GM12878 (cell line): Measurements from ENCODE around the gene TLE3. TPM values are rescaled to one million over a fixed set of nuclear protein-coding genes. Genes with fewer than 3 reads are reported as not detected.

Experiments used
- ATAC-seq: fragments of 200-7000 bp; cut with Tn5 transposase; 3 replicates; pipeline ENCODE4 v1.9.1; 2020; ENCODE audit warnings: mild to moderate bottlenecking, moderate library complexity
- BruUV-seq: library from RNA; stranded (reverse); fragments of 400-500 nt; replicated peaks from 2 replicates; lab custom pipeline; 2021; lab: Mats Ljungman, UMichigan
- CTCF ChIA-PET: fragments of 300-600 bp; sonication (Branson Sonifier 250); formaldehyde crosslinking; extraction: SDS; loops from one replicate; lab custom pipeline; 2021; ENCODE audit warnings: inconsistent platforms; lab: Yijun Ruan, JAX
- POLR2A ChIA-PET: fragments of 350-600 bp; formaldehyde crosslinking; extraction: SDS; loops from one replicate; lab custom pipeline; 2021; ENCODE audit warnings: inconsistent platforms; lab: Charles Lee
- RAD21 ChIA-PET: fragments of 300-600 bp; sonication (Branson Sonifier 250); formaldehyde crosslinking; loops from one replicate; lab custom pipeline; 2023; ENCODE audit warnings: antibody characterized with exemption; ENCODE audit not compliant: unreplicated experiment; lab: Charles Lee
- SMC1A ChIA-PET: fragments of 300-600 bp; sonication (Branson Sonifier 250); formaldehyde crosslinking; loops from one replicate; lab custom pipeline; 2023; ENCODE audit not compliant: unreplicated experiment, uncharacterized antibody; lab: Charles Lee
- DNase-seq: peaks from one replicate; pipeline ENCODE4 v3.0.0-alpha.2; 2011; ENCODE audit warnings: low read depth, low spot score
- FAIRE-seq: peaks from 3 replicates; lab custom pipeline; 2011; peaks lifted over from hg19 to GRCh38; lab: Jason Lieb, UNC
- H2AFZ ChIP-seq: 2 replicates; pipeline ENCODE4 v1.6.0; 2011; ENCODE audit warnings: low read depth, low read length, control low read depth; ENCODE audit not compliant: control insufficient read depth
- H3K27ac ChIP-seq: 2 replicates; pipeline ENCODE4 v1.5.1; 2011; ENCODE audit warnings: control low read depth; ENCODE audit not compliant: control insufficient read depth, insufficient read depth
- H3K27me3 ChIP-seq, 2 experiments: replicated peaks in 1 of 2; 2 replicates each; pipeline versions ENCODE4 v1.6.0 to v1.6.1; 2011; ENCODE audit warnings: low read length in 1 of 2; ENCODE audit not compliant: control insufficient read depth in 2 of 2, insufficient read depth in 2 of 2
- H3K36me3 ChIP-seq, 2 experiments: 2 replicates each; pipeline ENCODE4 v1.5.1; 2011; ENCODE audit warnings: low read length in 1 of 2; ENCODE audit not compliant: control insufficient read depth in 2 of 2, insufficient read depth in 2 of 2
- H3K4me1 ChIP-seq: 2 replicates; pipeline ENCODE4 v1.6.1; 2011; ENCODE audit warnings: mild to moderate bottlenecking, low read length, moderate library complexity, mixed read lengths; ENCODE audit not compliant: control insufficient read depth, insufficient read depth
- H3K4me2 ChIP-seq: 2 replicates; pipeline ENCODE4 v1.6.0; 2011; ENCODE audit warnings: control low read depth; ENCODE audit not compliant: control insufficient read depth, insufficient read depth
- H3K4me3 ChIP-seq: fragments of 200-600 bp; sonication (generic); 2 replicates; pipeline ENCODE4 v1.5.1; 2016
- H3K79me2 ChIP-seq: 2 replicates; pipeline ENCODE4 v1.6.0; 2011; ENCODE audit warnings: low read length; ENCODE audit not compliant: control insufficient read depth, insufficient read depth
- H3K9ac ChIP-seq: 2 replicates; pipeline ENCODE4 v1.8.0; 2011; ENCODE audit warnings: low read length, control low read depth, mixed read lengths; ENCODE audit not compliant: control insufficient read depth, insufficient read depth
- H3K9me3 ChIP-seq: replicated peaks from 3 replicates; pipeline ENCODE4 v1.5.1; 2011; ENCODE audit warnings: mild to moderate bottlenecking, low read length; ENCODE audit not compliant: control insufficient read depth, insufficient read depth
- H4K20me1 ChIP-seq: 2 replicates; pipeline ENCODE4 v1.6.0; 2011; ENCODE audit not compliant: control insufficient read depth, insufficient read depth
- E4F1 ChIP-seq: fragments of 450-650 bp; IDR thresholded peaks from 2 replicates; pipeline ENCODE4 v1.6.1; 2018; ENCODE audit warnings: borderline replicate concordance, mild to moderate bottlenecking; ENCODE audit not compliant: partially characterized antibody
- EGR1 ChIP-seq, 2 experiments: IDR thresholded peaks; 1 replicate in 1 of 2; 2 replicates in 1 of 2; pipeline ENCODE4 v1.6.1; 2011 to 2012; ENCODE audit warnings: low read depth in 2 of 2, low read length in 2 of 2, borderline replicate concordance in 1 of 2, mild to moderate bottlenecking in 1 of 2, moderate library complexity in 1 of 2
- EP300 ChIP-seq, 2 experiments: fragments of 150-350 bp in 1 of 2; IDR thresholded peaks; 2 replicates each; pipeline ENCODE4 v1.6.1; 2011 to 2012; ENCODE audit warnings: low read depth in 2 of 2, low read length in 2 of 2, borderline replicate concordance in 1 of 2, improper control_type of control experiment in 1 of 2, inconsistent platforms in 1 of 2; ENCODE audit not compliant: control insufficient read depth in 1 of 2
- HCFC1 ChIP-seq: fragments of 150-350 bp; IDR thresholded peaks from 2 replicates; pipeline ENCODE4 v1.6.1; 2014; ENCODE audit warnings: low read length
- HDAC6 ChIP-seq: fragments of 200-600 bp; sonication (generic); IDR thresholded peaks from one replicate; pipeline ENCODE4 v1.8.0; 2017; ENCODE audit warnings: antibody characterized with exemption; ENCODE audit not compliant: unreplicated experiment
- KAT2A ChIP-seq: conservative IDR thresholded peaks from 2 replicates; pipeline ENCODE4 v1.6.1; 2011; ENCODE audit warnings: low read depth, low read length; ENCODE audit not compliant: control insufficient read depth
- KLF5 ChIP-seq: fragments of 450-650 bp; IDR thresholded peaks from 2 replicates; pipeline ENCODE4 v1.6.1; 2014; ENCODE audit warnings: mild to moderate bottlenecking; ENCODE audit not compliant: partially characterized antibody
- MYB ChIP-seq: fragments of 150-350 bp; IDR thresholded peaks from 2 replicates; pipeline ENCODE4 v1.6.1; 2014; ENCODE audit warnings: mild to moderate bottlenecking, low read depth, low read length, borderline replicate concordance
- RCOR1 ChIP-seq: conservative IDR thresholded peaks from 2 replicates; pipeline ENCODE4 v1.6.1; 2012; ENCODE audit warnings: low read depth, low read length, improper control_type of control experiment
- TAF1 ChIP-seq: IDR thresholded peaks from 2 replicates; pipeline ENCODE4 v1.6.1; 2011; ENCODE audit warnings: mild to moderate bottlenecking, low read depth, low read length, borderline replicate concordance
- ZBTB4 ChIP-seq: fragments of 450-650 bp; formaldehyde crosslinking; IDR thresholded peaks from 2 replicates; pipeline ENCODE4 v1.4.0; 2022; ENCODE audit warnings: mild to moderate bottlenecking, moderate library complexity
- in situ Hi-C: fragments of 300-500 bp; cut with MboI; formaldehyde crosslinking; loops from 9 replicates; pipeline ENCODE4 v1.14.3; 2018; ENCODE audit warnings: mixed read lengths
- intact Hi-C: fragments of 100-400 bp; cut with micrococcal nuclease; formaldehyde crosslinking; loops from one replicate; pipeline ENCODE4 v1.14.2; 2022; ENCODE audit not compliant: unreplicated experiment
- polyA plus RNA-seq, 11 experiments: library from polyadenylated mRNA; depleted of rRNA in 4 of 11; unstranded in 6 of 11; stranded (reverse) in 5 of 11; fragments of >200 nt; fragmentation: Nextera tagmentation in 4 of 11; fragmentation: Illumina TruSeq in 1 of 11; extraction: Ambion mirVana in 4 of 11; extraction: Trizol in 1 of 11; gene quantifications; 1 replicate in 1 of 11; 2 replicates in 10 of 11; pipeline versions ENCODE4 v1.2.1 to v1.2.3, GENCODE V29; 2011 to 2016; ENCODE audit warnings: inconsistent platforms in 2 of 11, missing spikeins in 2 of 11, low read depth in 1 of 11
- total RNA-seq, 4 experiments: library from RNA; depleted of rRNA in 3 of 4; stranded (reverse); fragments of >200 nt in 3 of 4; fragmentation: Illumina TruSeq in 1 of 4; extraction: Trizol in 1 of 4; gene quantifications; 2 replicates each; pipeline versions ENCODE4 v1.2.1 to v1.2.3, GENCODE V29; 2013 to 2021

Gene TLE3
- total and polyA plus RNA-seq, 10 of the 15 experiments (the other 5 are each of a cell fraction or from before 2014, with no cell fraction given): 1.2 to 65.5 (median 9.7) TPM

GRCh38 chr15:70045045-70045444 lies 52.7 kb downstream of the TLE3 start:
- Histone ChIP-seq H3K79me2 (no peaks in the 10 kb centered on the region), H3K4me2 (no peak overlapping the region), H2AFZ (no peak overlapping the region), H3K4me1 (no peaks in the 10 kb centered on the region), H3K4me3 (no peak overlapping the region), H4K20me1 (no peaks in the 10 kb centered on the region; the same call in 1 of the 2 replicates), H3K36me3 (peaks cover 0 to 4% of the 10 kb centered on the region in 2 experiments; a peak in 3 of 4 replicates), H3K27ac (no peak overlapping the region), H3K9ac (no peak overlapping the region), H3K27me3 (no peaks in the 10 kb centered on the region), H3K9me3 (no peaks in the 10 kb centered on the region; the same call in 2 of the 3 replicates)
- intact Hi-C loops (no loop called here), in situ Hi-C loops (no loop called here)
- no TSS peak for BruUV-seq
- SMC1A ChIA-PET: interaction anchor here (0.6 kb wide), 1 partner anchor 488 kb away, joined by 3 read pairs; no protein-coding TSS in a partner anchor
- TF ChIP-seq MYB: no peak
- TF ChIP-seq EP300 (IDR thresholded peaks at IDR 0.05; ENCODE audit: borderline replicate concordance in 1 of 2, control insufficient read depth in 1 of 2, low read depth in 2 of 2, low read length in 2 of 2): no peak
- TF ChIP-seq KLF5: no peak
- no peak for TF ChIP-seq RCOR1
- TF ChIP-seq E4F1: no peak
- TF ChIP-seq ZBTB4 (CRISPR knock-in tag): no peak
- TF ChIP-seq HCFC1: no peak
- TF ChIP-seq KAT2A: no peak
- no peak for TF ChIP-seq EGR1 (IDR thresholded peaks at IDR 0.05; ENCODE audit: borderline replicate concordance in 1 of 2, low read depth in 2 of 2, low read length in 2 of 2)
- TF ChIP-seq TAF1: no peak
- no peak for TF ChIP-seq HDAC6
- DNase-seq (no peak), FAIRE-seq (no peak), ATAC-seq (no peak)
- CTCF ChIA-PET: no interaction called here
- RAD21 ChIA-PET: no interaction called here
- POLR2A ChIA-PET: no interaction called here
